Upper lobe of right lung (tissue), 1 donor: Measurements from ENCODE around the gene CDC42SE2. TPM values are rescaled to one million over a fixed set of nuclear protein-coding genes. Genes with fewer than 3 reads are reported as not detected.
A peak's percentile ranks its signal among the peaks of the same experiment; 100 is the strongest.
"Not testable (repeated sequence)": the region's sequence is repeated elsewhere in the genome, so short reads cannot be mapped to it uniquely, and the experiment has no call there.

Experiments
- ATAC-seq: fragments of 200-7000 bp; cut with Tn5 transposase; one replicate; pipeline ENCODE4 v1.9.1; 2020; ENCODE audit warnings: mild to moderate bottlenecking, moderate library complexity
- DNase-seq: peaks from one replicate; pipeline ENCODE4 v3.0.0-alpha.2; 2020
- H3K27ac ChIP-seq: fragments of 200-600 bp; one replicate; pipeline ENCODE4 v1.8.0; 2022
- H3K27me3 ChIP-seq: fragments of 200-600 bp; one replicate; pipeline ENCODE4 v1.8.0; 2022; ENCODE audit warnings: mild to moderate bottlenecking
- H3K36me3 ChIP-seq: fragments of 200-600 bp; one replicate; pipeline ENCODE4 v1.8.0; 2022
- H3K4me1 ChIP-seq: fragments of 200-600 bp; one replicate; pipeline ENCODE4 v1.8.0; 2022
- H3K4me3 ChIP-seq: fragments of 200-600 bp; one replicate; pipeline ENCODE4 v1.8.0; 2022; ENCODE audit warnings: mild to moderate bottlenecking
- H3K9me3 ChIP-seq: fragments of 200-600 bp; one replicate; pipeline ENCODE4 v1.8.0; 2022
- intact Hi-C: fragments of 100-400 bp; cut with DNase I; formaldehyde crosslinking; loops from one replicate; pipeline ENCODE4 v1.11.0; 2022
- total RNA-seq: library from RNA; stranded (reverse); fragmentation: NEBNext Ultra II Directional; extraction: Animal tissue kit (Norgen Biotek cat#: 25700); gene quantifications from one replicate; pipeline ENCODE4 v1.2.1, GENCODE V29; 2021
- TF ChIP-seq, protein P1 (sequence below): fragments of 200-600 bp; IDR thresholded peaks from one replicate; pipeline ENCODE4 v1.8.0; 2022; ENCODE audit warnings: antibody characterized with exemption
- donor health status: DM: no; HTN: yes; CAD: no; lungs with severe emphysema.

Gene CDC42SE2
- total RNA-seq, 1 donor from 2014 or later = 37.0 TPM

DNA sequence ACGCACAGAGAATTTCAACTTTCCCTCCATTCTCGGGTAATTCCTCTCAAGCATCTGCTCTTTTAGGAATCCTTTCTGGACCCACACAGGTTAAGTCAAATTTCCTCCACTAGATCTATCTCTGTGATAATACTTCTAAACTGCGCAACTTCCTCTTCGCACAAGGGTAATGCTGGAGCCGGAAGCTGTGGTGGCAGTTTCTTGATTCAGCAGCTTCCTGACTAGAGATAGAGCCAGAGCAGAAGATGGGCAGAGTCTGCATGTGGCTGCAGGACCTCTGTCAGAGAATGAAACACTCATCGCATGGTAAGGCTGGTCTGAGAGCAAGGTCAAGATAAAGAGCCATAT, 11.1 kb upstream of the CDC42SE2 start:
- ATAC-seq (peak; percentile 95), DNase-seq (peak; percentile 68)
- no peaks in the 10 kb centered on the region for H3K9me3 ChIP-seq
- H3K27ac ChIP-seq = peak overlapping the region; percentile 70
- H3K4me1 ChIP-seq = peaks cover 16% of the 10 kb centered on the region
- intact Hi-C loops = no loop called here
- peak overlapping the region; percentile 40 for H3K4me3 ChIP-seq
- no peaks in the 10 kb centered on the region for H3K36me3 ChIP-seq
- no peaks in the 10 kb centered on the region for H3K27me3 ChIP-seq
- TF ChIP-seq, protein P1, sequence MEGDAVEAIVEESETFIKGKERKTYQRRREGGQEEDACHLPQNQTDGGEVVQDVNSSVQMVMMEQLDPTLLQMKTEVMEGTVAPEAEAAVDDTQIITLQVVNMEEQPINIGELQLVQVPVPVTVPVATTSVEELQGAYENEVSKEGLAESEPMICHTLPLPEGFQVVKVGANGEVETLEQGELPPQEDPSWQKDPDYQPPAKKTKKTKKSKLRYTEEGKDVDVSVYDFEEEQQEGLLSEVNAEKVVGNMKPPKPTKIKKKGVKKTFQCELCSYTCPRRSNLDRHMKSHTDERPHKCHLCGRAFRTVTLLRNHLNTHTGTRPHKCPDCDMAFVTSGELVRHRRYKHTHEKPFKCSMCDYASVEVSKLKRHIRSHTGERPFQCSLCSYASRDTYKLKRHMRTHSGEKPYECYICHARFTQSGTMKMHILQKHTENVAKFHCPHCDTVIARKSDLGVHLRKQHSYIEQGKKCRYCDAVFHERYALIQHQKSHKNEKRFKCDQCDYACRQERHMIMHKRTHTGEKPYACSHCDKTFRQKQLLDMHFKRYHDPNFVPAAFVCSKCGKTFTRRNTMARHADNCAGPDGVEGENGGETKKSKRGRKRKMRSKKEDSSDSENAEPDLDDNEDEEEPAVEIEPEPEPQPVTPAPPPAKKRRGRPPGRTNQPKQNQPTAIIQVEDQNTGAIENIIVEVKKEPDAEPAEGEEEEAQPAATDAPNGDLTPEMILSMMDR = no peak

DNA sequence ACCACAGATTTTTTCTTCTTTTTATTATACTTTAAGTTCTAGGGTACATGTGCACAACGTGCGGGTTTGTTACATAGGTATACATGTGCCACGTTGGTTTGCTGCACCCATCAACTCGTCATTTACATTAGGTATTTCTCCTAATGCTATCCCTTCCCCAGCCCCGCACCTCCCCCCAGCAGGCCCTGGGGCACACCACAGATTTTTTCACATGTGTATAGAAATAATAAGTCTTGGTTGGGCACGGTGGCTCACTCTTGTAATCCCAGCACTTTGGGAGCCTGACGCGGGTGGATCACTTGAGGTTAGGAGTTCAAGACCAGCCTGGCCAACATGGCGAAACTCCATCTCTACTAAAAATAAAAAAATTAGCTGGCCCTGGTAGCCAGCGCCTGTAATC, 9.8 kb upstream of the CDC42SE2 start:
- H3K27ac ChIP-seq = peak overlapping the region; percentile 70
- H3K36me3 ChIP-seq, intact Hi-C loops, ATAC-seq, DNase-seq, H3K27me3 ChIP-seq, H3K9me3 ChIP-seq: not testable (repeated sequence)
- peak overlapping the region; percentile 40 for H3K4me3 ChIP-seq
- peaks cover 16% of the 10 kb centered on the region for H3K4me1 ChIP-seq

DNA sequence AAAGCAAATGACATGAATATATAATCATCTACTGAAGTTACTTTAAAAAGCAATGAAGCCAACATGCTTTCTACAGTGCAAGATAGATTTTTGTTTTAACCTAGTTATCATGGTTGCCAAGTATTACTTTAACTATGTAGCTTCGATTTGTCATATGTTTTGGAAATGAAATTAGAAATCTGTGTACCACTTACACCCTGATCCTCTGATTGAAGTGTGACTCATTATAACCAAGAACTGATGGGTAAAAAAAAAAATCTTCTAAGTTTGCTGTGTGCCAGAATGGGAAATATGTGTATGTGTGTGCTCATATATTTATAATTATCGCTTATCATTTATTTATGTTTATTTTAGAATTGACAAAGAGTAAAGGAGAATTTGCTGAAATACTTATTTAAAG, 9.1 kb upstream of the CDC42SE2 start:
- Histone ChIP-seq H3K27me3 (no peaks in the 10 kb centered on the region), H3K36me3 (no peaks in the 10 kb centered on the region), H3K9me3 (no peaks in the 10 kb centered on the region), H3K27ac (no peak overlapping the region), H3K4me1 (peaks cover 16% of the 10 kb centered on the region), H3K4me3 (peak overlapping the region; percentile 40)
- intact Hi-C loops = no loop called here
- TF ChIP-seq, protein P1 = no peak
- DNase-seq (no peak), ATAC-seq (no peak)

DNA sequence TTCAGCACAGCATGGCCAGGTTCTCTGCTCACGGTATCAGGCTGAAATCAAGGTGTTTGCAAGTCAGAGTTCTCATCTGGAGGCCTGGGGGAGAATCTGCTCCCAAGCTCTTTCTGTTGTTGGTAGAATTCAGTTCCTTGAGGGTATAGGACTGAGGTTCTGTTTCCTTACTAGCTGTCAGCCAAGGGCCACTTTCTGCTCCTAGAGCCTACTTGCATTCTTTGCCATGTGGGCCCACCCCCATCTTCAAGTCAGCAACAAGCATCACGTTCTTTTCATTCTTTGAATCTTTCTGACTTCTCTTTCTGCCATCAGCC, 7.4 kb upstream of the CDC42SE2 start:
- no peak overlapping the region for H3K4me3 ChIP-seq
- no peaks in the 10 kb centered on the region for H3K9me3 ChIP-seq
- TF ChIP-seq, protein P1 = no peak
- intact Hi-C loops = no loop called here
- DNase-seq (no peak), ATAC-seq (no peak)
- peak overlapping the region; percentile 37 for H3K27ac ChIP-seq
- no peaks in the 10 kb centered on the region for H3K36me3 ChIP-seq
- peaks cover 15% of the 10 kb centered on the region for H3K4me1 ChIP-seq
- no peaks in the 10 kb centered on the region for H3K27me3 ChIP-seq

DNA sequence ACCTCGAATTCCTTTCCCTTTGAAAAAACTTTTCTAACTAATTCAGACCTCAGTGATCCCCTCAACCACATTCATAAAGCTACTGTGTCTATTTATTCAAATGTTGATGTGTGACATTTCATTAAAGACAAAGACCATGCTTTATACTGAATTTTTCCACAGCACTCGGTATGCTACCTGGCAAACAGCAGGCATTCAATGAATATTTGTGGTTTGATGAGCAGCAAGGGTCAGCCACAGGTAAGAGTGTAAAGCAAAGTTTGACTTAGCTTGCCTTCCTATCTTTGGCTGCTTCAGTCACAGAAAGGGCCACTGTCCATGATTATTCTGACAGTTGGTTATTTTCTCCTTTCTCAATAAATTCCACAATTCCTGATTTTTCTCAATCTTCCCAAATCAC, 5.1 kb upstream of the CDC42SE2 start:
- TF ChIP-seq, protein P1 = no peak
- ATAC-seq = no peak
- no peak overlapping the region for H3K27ac ChIP-seq

DNA sequence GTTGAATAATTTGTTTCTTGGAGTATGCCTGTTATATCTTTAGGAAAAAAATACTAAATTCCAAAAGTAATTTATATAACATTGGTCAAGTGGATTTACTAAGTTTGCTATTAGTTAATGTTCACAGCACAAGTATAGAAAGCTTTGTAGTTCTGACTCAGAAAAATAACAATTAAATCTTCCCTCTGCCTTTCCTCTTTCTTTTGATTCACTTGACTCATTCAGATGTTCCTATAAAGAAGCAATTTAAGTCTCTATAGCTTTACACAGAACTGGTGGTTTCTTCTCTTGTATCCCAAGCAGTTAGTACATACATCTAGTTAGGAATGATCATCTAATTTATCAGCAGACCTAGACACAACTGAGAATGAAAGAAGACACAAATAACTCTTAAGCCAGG, 4.5 kb upstream of the CDC42SE2 start:
- no peaks in the 10 kb centered on the region for H3K9me3 ChIP-seq
- H3K36me3 ChIP-seq = no peaks in the 10 kb centered on the region
- intact Hi-C loops = no loop called here
- DNase-seq = no peak
- no peaks in the 10 kb centered on the region for H3K4me1 ChIP-seq
- ATAC-seq = no peak
- no peak overlapping the region for H3K4me3 ChIP-seq
- no peak overlapping the region for H3K27ac ChIP-seq
- TF ChIP-seq, protein P1 = no peak
- H3K27me3 ChIP-seq = no peaks in the 10 kb centered on the region

More for the DNA sequence above, 5.1 kb upstream of the CDC42SE2 start:
- H3K9me3 ChIP-seq = no peaks in the 10 kb centered on the region
- no peak for DNase-seq
- no peak overlapping the region for H3K4me3 ChIP-seq
- H3K4me1 ChIP-seq = no peaks in the 10 kb centered on the region
- intact Hi-C loops = no loop called here
- no peaks in the 10 kb centered on the region for H3K36me3 ChIP-seq
- H3K27me3 ChIP-seq = no peaks in the 10 kb centered on the region
